ENCODE measurements around the gene APLP1.
"Not testable (repeated sequence)": the region's sequence is repeated elsewhere in the genome, so short reads cannot be mapped to it uniquely, and the experiment has no call there.

APLP1 gene

GRCh38 chr19:35868172-35868822 is at the start of gene APLP1:
Gene APLP1, plus strand, starts transcription at chr19:35868574. Its CDS starts 63 bp downstream, at chr19:35868637.
- no peak for DNase-seq (ENCODE audit: low read depth)

GRCh38 chr19:35822579-35822978 is 45.8 kb upstream of the APLP1 start:
- DNase-seq (ENCODE audit: low read depth), result no peak

- DNase-seq (ENCODE audit: low read depth), result no peak
These were observed 44.2 kb upstream of the APLP1 start for GRCh38 chr19:35824150-35824549.

- peak; percentile 53 for DNase-seq (ENCODE audit: low read depth)
These were observed 39.6 kb upstream of the APLP1 start for GRCh38 chr19:35828692-35829301.

- no peak for DNase-seq (ENCODE audit: low read depth)
These were observed 37.4 kb upstream of the APLP1 start for GRCh38 chr19:35830986-35831385.

- DNase-seq (ENCODE audit: low read depth), result no peak
These were observed 36.3 kb upstream of the APLP1 start for GRCh38 chr19:35832054-35832453.

GRCh38 chr19:35833972-35834371 is 34.4 kb upstream of the APLP1 start:
- no peak for DNase-seq (ENCODE audit: low read depth)

- not testable (repeated sequence) for DNase-seq (ENCODE audit: low read depth)
These were observed 32.3 kb upstream of the APLP1 start for GRCh38 chr19:35836096-35836495.

GRCh38 chr19:35841961-35842595 is 26.3 kb upstream of the APLP1 start:
- DNase-seq (ENCODE audit: low read depth), result no peak

GRCh38 chr19:35842666-35843272 is 25.6 kb upstream of the APLP1 start:
- no peak for DNase-seq (ENCODE audit: low read depth)

- DNase-seq (ENCODE audit: low read depth), result peak; percentile 13
These were observed 24.5 kb upstream of the APLP1 start for GRCh38 chr19:35843676-35844481.

- DNase-seq (ENCODE audit: low read depth), result no peak
These were observed 23.7 kb upstream of the APLP1 start for GRCh38 chr19:35844482-35845214.

GRCh38 chr19:35845215-35846037 is 22.9 kb upstream of the APLP1 start:
- no peak for DNase-seq (ENCODE audit: low read depth)

GRCh38 chr19:35846038-35846668 is 22.2 kb upstream of the APLP1 start:
- no peak for DNase-seq (ENCODE audit: low read depth)

- no peak for DNase-seq (ENCODE audit: low read depth)
These were observed 20.5 kb upstream of the APLP1 start for GRCh38 chr19:35847911-35848310.

GRCh38 chr19:35848486-35848885 is 19.9 kb upstream of the APLP1 start:
- no peak for DNase-seq (ENCODE audit: low read depth)

GRCh38 chr19:35848919-35849505 is 19.4 kb upstream of the APLP1 start:
- no peak for DNase-seq (ENCODE audit: low read depth)

- DNase-seq (ENCODE audit: low read depth), result no peak
These were observed 17.0 kb upstream of the APLP1 start for GRCh38 chr19:35851213-35852028.
